HuH-7.5 (cell line): ENCODE data around the gene FBXL20.
"Not testable (repeated sequence)": the region's sequence is repeated elsewhere in the genome, so short reads cannot be mapped to it uniquely, and the experiment has no call there.

ENCODE experiments used
- DNase-seq: peaks from one replicate; pipeline ENCODE4 v3.0.0; 2011; ENCODE audit warnings: low spot score

Gene FBXL20

DNA sequence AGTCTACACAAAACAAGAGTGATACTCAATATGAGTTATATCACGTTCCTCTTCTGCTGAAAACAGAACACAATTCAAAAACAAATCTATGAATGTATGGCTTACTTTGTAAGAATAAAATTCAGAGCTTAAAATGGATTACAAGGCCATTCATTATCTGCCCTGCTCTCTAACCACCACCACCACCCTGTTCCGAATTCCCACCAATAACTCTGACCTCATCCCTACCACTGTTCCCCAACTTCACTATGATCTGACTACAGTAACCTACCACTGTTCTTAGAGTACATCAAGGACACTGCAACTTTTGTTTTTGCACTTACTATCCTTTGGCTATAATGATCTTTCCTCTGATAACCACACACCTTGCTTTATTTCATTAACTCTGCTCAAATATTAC lies 21.3 kb downstream of the FBXL20 start:
- DNase-seq, result no peak

DNA sequence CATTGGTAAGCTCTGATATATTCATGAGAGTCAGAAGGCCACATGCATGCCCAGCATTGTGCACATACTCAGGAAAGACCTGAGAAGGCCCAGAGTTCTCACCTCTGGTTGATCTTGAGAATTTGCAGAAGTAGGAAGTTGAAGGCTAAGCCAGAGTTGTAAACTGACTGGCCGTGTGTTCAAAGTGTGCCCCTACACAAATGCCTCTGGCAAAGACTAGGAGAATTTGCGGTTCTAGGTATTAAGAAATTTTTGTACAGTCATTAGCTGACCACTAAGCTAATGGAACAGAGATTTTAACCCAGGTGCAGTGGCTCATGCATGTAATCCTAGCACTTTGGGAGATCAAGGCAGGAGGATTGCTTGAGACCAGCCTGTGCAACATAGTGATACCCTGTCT lies 25.0 kb downstream of the FBXL20 start:
- DNase-seq, result no peak

DNA sequence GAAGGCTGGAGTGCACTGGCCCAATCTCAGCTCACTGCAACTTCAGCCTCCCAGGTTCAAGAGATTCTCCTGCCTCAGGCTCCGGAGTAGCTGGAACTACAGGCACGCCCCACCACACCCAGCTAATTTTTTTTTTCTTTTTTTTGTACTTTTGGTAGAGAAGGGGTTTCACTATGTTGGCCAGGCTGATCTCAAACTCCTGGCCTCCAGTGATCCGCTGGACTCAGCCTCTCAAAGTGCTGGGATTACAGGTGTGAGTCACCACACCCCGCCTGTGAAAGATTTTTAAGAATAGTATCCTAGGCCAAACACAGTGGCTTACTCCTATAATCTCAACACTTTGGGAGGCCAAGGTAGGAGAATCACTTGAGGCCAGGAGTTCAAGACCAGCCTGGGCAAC lies 33.6 kb downstream of the FBXL20 start:
- DNase-seq, result not testable (repeated sequence)

DNA sequence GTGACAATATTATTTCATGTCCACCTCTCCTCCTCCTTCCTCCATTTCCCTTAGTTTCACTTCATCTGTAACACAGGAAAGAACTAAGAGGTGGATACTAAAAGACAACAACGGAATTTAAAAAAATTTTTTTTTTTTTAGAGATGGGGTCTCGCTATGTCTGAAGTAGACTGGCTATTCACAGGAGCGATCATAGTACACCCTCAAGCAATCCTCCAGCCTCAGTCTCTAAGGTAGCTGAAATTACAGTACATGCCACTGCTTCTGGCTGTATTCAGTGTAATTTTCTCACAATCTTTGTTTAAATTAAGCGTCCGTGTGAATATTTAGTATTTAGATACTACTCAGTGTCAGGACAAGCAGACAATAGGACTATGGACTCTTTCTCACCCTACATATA lies 35.6 kb downstream of the FBXL20 start:
- DNase-seq, result no peak

DNA sequence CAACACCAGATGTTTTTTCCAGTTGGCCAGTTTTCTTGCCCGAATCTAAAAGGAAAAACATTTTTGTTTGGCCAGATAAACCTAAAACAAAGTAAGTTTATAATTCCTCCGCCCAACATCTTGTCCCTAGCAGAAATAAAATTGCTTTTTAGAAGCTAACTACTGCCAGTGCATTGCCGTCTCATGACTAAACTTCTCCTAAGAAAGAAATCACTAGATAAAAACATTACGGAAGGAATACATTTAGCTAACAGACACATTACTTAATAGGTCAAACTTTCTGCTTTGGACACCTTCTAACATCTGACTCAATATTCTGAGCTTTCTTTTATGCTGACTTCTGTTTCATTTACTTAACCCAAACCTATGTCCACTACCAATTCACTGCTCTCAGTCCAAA lies 36.2 kb downstream of the FBXL20 start:
- no peak for DNase-seq

DNA sequence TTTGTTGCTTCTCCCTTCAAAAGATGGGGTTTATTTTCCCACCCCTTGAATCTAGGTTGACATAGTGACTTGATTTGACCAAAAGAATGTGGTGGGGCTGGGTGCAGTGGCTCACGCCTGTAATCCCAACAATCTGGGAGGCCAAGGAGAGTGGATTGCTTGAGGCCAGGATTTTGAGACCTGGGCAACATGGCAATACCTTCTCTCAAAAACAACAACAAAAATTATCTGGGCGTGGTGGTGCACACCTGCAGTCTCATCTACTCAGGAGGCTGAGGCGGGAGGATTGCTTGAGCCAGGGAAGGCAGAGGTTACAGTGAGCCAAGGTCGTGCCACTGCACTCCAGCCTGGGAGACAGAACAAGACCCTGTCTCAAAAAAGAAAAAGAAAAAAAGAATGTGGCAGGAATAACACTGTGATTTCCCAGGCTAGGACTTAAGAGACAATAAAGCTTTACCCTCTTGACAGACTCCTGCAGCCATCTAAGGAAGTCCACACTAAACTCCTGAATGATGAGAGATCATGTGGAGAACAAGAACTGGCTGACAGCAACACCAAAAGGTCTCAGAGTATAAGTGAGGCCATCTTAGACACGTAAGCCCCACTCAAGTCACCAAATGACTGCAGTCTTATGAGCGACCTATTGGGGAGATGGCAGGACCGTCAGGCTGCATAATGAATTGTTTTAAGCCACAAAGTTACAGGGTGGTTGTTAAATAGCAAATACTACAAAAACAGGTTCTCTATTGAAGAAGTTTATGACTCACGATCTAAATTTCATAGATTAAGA lies 37.0 kb downstream of the FBXL20 start:
- DNase-seq, result no peak

DNA sequence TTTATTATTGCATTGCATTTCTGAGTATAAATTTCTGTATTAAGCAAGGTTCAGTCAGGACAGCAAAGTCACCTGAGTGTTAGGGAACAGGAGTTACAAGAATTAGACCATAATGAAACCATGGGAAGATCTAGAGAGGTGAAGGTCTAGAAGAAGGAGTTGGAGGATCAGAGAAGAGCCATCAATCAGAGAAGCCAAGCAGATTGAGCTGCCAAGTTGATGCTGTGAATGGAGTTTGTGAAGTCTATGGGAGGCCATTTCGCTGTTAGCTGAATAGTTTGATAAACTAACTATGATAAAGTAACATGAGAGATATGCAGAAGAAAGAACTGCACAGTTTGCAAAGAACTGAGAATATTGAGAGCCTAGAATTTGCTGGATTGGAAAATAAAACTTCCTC lies 40.4 kb downstream of the FBXL20 start:
- no peak for DNase-seq

DNA sequence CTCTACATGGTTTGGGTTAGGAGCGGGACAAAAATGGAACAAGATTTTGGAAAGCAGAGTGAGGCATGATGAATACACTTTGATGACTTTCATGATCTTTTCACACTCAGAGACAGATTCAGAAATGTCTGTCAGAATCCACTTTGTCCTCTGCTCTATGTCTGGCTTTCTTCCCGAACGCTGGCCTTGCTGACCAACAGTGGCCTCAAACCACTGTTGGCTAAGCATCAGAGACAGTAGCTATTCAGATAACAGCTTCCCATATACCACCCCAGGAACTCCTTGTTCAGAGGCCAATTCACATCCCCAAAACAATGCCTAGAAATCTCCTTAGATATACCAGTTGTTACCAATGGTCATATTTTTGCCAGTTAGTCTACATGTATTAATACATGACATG lies 40.9 kb downstream of the FBXL20 start:
- no peak for DNase-seq

DNA sequence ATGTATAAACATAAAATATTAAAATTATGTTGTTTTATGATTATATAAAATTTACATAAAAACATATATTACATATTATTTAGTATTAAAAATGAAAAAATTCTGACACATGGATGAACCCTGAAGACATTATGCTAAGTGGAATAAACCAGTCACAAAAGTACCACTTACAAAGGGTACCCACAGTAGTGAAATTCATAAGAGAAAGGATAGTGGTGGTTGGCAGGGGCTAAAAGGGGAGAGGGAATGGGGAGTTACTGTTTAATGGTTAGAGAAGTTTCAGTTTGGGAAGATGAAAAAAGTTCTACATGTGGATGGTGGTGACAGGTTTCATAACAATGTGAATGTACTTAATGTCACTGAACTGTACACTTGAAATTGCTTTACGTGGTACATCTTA lies 41.4 kb downstream of the FBXL20 start:
- DNase-seq, result no peak

DNA sequence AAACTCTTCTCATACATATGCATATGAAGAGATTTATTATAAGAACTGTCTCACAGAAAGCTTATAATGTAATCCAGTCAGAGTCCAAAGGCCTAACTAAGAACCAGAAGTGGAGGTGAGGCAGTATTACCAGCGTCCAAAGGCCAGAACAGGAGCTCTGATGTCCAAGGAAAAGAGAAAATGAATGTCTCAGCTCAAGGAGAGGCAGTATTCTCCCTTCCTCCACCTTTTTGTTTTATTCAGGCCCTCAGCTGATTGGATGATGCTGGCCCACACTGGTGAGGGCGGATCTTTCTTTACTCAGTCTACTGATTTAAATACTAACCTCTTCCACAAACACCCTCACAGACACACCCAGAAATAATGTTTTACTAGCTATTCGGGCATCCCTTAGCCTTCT lies 43.4 kb downstream of the FBXL20 start:
- DNase-seq, result no peak

DNA sequence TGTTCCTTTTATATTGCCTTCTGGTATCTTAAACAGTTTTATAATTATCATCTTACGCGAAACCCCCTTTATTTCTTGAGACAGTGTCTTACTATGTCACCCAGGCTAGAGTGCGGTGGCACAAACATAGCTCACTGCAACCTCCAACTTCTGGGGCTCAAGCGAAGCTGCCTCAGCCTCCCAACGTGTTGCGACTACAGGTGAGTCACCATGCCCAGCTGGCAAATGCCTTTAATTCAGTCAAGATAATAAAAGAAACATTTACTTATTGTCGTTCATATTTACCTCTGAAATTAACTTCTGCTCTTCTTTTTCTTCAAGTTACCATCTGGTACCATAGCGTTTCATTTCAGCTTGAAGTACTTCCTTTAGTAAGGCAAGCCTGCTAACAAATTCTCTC lies 43.9 kb downstream of the FBXL20 start:
- no peak for DNase-seq

DNA sequence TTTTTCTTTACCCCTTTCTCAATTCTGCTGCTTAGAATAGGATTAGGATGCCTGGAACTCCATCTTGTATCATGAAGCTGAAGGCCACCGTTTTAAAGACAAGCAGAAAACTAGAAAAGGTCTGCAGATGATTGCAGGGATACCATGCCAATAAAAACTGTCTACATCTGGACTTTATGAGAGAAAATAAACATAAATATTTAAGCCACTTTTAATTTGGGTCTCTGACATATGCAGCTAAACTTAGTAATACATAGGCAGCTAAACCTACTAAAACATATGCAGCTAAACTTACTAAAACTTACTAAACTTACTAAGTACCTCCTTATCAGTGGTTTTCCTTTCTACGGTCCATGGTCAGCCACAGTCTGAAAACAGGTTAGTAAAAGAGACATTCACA lies 48.4 kb downstream of the FBXL20 start:
- DNase-seq, result no peak

DNA sequence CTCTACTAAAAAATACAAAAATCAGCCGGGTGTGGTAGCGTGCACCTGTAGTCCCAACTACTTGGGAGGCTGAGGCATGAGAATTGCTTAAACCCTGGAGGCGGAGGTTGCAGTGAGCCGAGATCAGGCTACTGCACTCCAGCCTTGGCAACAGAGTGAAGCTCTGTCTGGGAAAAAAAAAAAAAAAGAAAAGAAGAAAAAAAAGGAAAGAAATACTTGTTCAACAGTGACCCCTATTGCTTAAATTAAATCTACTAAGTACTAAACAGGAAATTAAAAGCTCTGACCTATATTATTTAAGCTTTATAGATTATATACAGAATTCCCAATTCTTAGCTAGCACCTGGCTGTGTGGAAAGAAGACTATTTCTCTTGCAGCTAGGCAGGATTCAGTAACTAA lies 48.9 kb downstream of the FBXL20 start:
- no peak for DNase-seq

DNA sequence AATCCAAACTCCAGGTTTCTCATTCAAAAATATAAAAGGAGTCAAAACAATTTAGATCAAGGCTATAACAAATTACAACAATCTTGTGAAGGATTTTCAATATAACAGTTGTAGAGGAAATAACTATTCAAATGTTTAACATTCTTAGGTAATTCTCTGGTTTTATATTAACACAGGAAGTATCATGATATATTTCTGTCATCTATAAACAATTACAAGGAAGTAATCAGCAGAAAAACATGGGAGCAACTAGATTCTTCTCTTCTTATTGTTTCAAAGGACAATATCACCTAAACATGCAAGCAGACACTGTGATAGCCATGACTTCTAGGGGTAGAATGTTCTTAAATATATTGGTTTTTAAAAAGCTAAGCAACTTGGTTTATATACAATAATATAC lies 49.9 kb downstream of the FBXL20 start:
- no peak for DNase-seq

DNA sequence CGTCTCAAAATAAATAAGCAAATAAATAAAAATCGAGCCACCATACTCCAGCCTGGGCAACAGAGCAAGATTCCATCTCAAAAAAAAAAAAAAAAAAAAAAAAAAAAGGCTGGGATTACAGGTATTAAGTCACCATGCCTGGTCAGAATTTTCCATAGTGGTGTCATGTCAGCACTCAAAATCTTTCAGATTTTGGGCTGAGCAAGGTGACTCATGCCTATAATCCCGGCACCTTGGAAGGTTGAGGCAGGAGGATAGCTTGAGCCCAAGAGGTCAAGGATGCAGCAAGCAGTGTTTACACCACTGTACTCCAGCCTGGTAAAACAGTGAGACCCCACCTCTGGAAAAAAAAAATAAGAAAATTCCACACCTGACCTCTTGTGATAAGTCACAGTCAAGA lies 52.2 kb downstream of the FBXL20 start:
- no peak for DNase-seq

DNA sequence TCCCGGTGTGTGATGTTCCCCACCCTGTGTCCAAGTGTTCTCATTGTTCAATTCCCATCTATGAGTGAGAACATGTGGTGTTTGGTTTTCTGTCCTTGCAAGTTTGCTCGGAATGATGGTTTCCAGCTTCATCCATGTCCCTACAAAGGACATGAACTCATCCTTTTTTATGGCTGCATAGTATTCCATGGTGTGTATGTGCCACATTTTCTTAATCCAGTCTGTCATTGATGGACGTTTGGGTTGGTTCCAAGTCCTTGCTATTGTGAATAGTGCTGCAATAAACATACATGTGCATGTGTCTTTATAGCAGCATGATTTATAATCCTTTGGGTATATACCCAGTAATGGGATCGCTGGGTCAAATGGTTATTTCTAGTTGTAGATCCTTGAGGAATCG lies 54.6 kb downstream of the FBXL20 start:
- DNase-seq, result not testable (repeated sequence)

DNA sequence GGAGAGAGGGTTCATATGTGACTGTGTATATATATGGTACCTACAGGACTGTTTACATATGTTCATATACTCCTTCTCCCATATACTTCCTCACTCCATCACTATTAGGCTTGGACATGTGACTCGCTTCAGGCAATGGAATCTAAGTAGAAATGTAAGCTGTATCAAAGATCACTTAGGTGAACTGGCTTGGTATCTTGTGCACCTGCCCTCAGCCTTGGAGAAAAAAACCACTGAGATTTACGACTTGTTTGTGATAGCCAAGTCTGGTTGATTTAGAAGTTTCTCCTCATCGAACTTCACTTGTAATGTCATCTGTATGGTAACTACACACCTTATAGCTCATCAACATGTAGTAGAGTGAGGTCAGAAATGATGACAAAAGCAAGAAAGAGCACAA lies 59.9 kb downstream of the FBXL20 start:
- DNase-seq, result no peak

DNA sequence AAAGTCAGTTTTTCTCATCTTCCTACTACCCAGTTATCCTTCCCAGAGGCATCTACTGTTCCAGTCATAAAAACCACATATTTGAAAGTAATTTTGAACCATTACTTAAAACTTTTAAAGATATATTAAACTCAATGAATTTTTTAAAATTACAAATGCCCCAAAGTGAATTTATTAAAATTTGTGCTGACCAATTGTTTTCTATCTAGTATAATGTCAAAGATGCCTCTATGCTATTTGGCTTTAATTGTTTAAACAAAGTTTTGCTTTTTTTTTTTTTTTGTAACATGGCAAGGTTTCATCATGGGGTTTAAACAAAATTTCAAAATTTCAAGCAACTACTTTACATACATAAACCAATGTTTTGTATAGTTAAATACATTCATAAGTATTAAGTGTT lies 60.7 kb downstream of the FBXL20 start:
- DNase-seq, result no peak

DNA sequence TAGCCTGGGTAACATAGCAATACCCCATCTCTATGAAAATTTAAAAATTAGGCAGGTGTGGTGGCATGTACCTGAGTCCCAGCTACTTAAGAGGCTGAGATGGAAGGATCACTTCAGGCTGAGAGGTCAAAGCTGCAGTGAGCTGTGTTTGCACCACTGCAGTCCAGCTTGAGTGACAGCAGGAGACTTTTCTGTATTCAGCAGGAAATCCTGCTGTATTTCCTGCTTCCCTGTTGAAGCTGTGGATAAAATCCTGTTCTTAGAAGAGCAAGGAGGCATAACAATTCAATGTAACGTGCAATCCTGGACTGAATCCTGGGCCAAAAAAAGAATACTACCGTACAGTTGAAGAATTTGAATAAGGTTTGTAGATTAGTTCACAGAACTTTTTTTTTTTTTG lies 62.2 kb downstream of the FBXL20 start:
- no peak for DNase-seq

DNA sequence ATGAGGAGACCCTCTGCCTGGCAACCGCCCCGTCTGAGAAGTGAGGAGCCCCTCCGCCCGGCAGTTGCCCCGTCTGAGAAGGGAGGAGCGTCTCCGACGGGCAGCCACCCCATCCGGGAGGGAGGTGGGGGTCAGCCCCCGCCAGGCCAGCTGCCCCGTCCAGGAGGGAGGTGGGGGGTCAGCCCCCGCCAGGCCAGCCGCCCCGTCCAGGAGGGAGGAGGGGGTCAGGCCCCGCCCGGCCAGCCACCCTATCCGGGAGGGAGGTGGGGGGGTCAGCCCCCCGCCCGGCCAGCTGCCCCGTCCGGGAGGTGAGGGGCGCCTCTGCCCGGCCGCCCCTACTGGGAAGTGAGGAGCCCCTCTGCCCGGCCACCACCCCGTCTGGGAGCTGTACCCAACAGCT lies 63.8 kb downstream of the FBXL20 start:
- not testable (repeated sequence) for DNase-seq

DNA sequence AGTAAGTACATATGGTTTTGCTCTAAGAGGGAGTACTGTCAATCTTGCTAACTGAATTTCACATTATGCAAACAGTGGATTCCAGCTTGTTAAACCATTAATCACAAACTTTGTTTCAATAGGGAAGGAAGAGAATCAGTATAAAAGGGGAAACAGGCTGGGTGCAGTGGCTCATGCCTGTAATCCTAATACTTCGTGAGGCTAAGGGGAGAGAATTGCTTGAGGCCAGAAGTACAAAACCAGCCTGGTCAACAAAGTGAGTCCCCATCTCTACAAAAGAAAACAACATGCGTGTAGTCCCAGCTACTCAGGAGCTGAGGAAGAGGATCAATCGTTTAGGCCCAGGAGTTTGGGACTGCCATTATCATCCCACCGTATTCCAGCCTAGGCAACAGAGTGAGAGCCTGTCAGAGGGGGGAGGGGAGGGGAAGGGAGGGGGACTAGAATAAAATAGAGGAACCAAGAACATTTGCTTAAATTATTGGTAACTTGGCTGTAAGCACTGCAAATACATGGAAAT lies 65.7 kb downstream of the FBXL20 start:
- DNase-seq, result no peak

DNA sequence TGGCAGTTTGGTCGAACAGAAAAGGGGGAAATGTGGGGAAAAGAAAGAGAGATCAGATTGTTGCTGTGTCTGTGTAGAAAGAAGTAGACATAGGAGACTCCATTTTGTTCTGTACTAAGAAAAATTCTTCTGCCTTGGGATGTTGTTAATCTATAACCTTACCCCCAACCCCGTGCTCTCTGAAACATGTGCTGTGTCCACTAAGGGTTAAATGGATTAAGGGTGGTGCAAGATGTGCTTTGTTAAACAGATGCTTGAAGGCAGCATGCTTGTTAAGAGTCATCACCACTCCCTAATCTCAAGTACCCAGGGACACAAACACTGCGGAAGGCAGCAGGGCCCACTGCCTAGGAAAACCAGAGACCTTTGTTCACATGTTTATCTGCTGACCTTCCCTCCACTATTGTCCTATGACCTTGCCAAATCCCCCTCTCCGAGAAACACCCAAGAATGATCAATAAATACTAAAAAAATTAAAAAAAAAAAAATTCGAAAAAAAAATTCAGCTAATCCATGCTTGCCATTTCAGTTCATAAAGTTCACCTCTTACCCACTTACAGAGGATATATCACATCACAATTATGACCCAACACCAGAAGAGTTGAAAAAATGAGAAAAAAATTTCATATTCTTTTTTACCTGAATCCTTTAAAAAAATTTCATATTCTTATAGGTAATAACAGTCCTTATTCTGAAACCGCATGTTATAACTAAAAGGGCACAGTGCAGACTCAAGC lies 67.2 kb downstream of the FBXL20 start:
- DNase-seq, result not testable (repeated sequence)

DNA sequence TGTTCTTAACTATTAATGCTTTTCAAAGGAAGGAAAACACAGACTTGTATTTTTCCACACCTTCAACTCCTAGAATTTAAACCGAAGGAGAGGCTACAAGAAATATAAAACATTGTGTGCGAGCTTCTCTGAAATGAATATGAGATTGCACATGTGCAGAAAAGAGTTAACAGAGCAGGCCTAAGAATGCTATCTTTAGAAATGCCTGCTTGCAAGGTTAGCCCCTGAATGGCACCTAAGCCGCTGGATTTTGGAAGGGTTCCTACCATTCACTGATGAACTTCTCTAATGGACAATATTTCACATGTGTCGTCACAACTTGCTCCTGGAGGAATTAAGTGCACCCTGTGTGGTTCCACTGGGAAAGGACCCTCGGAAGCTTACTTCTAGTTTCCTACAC lies 69.3 kb downstream of the FBXL20 start:
- no peak for DNase-seq

DNA sequence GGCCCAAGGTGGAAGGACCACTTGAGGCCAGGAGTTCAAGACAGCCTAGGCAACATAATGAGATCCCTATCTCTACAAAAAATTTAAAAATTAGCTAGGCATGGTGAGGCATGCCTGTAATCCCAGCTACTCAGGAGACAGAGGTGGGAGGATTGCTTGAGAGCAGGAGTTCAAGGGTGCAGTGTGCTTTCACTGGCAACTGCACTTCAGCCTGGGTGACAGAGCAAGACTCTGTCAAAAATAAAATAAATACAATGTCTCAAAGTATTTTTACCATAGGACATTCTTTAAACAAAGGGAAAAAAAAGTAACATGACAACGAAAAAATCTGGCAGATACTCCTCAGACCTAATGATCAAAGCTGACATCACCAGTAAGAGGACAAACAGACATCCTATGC lies 72.6 kb downstream of the FBXL20 start:
- no peak for DNase-seq
